Left ventricle myocardium inferior (tissue), 1 donor: Measurements from ENCODE around the gene HS6ST1. TPM values are rescaled to one million over a fixed set of nuclear protein-coding genes. Genes with fewer than 3 reads are reported as not detected.

Experiments
- DNase-seq: peaks from one replicate; pipeline ENCODE4 v3.0.0-alpha.2; 2020
- H3K27ac ChIP-seq: fragments of 200-600 bp; replicated peaks from 2 replicates; pipeline ENCODE4 v1.8.0; 2021
- H3K27me3 ChIP-seq: fragments of 200-600 bp; 2 replicates; pipeline ENCODE4 v1.8.0; 2021; ENCODE audit warnings: low read depth
- H3K36me3 ChIP-seq: fragments of 200-600 bp; 2 replicates; pipeline ENCODE4 v1.8.0; 2021
- H3K4me1 ChIP-seq: fragments of 200-600 bp; 2 replicates; pipeline ENCODE4 v1.8.0; 2021
- H3K4me3 ChIP-seq: fragments of 200-600 bp; 2 replicates; pipeline ENCODE4 v1.8.0; 2021; ENCODE audit warnings: mild to moderate bottlenecking, moderate library complexity
- H3K9me3 ChIP-seq: fragments of 200-600 bp; replicated peaks from 2 replicates; pipeline ENCODE4 v1.8.0; 2021
- CTCF ChIP-seq: fragments of 200-600 bp; IDR thresholded peaks from 2 replicates; pipeline ENCODE4 v1.8.0; 2021; ENCODE audit warnings: antibody characterized with exemption, mild to moderate bottlenecking, borderline replicate concordance
- intact Hi-C: fragments of 100-400 bp; cut with micrococcal nuclease; formaldehyde crosslinking; loops from one replicate; pipeline ENCODE4 v1.11.0; 2022
- total RNA-seq: library from RNA; stranded (reverse); fragmentation: NEBNext Ultra II Directional; extraction: Animal tissue kit (Norgen Biotek cat#: 25700); gene quantifications from one replicate; pipeline ENCODE4 v1.2.1, GENCODE V29; 2021
- donor health status: DM: no; HTN: yes; CAD: no; lungs with severe emphysema.

The HS6ST1 gene
- total RNA-seq, 1 donor from 2014 or later, result 26.7 TPM

- H3K27me3 ChIP-seq, result no peaks in the 10 kb centered on the region
- H3K36me3 ChIP-seq, result no peaks in the 10 kb centered on the region
- H3K9me3 ChIP-seq, result no peaks in the 10 kb centered on the region
- peaks cover 58% of the 10 kb centered on the region for H3K4me1 ChIP-seq
- intact Hi-C loops, result no loop called here
- no peak for DNase-seq
- H3K27ac ChIP-seq, result no peak overlapping the region
- TF ChIP-seq CTCF, result no peak
- H3K4me3 ChIP-seq, result no peak overlapping the region
These were observed 24.7 kb downstream of the HS6ST1 start for GRCh38 chr2:128293870-128294455.

- H3K27me3 ChIP-seq, result no peaks in the 10 kb centered on the region
- H3K9me3 ChIP-seq, result no peaks in the 10 kb centered on the region
- peaks cover 62% of the 10 kb centered on the region for H3K4me1 ChIP-seq
- H3K36me3 ChIP-seq, result no peaks in the 10 kb centered on the region
- intact Hi-C loops, result no loop called here
- DNase-seq, result no peak
- no peak for TF ChIP-seq CTCF
- H3K4me3 ChIP-seq, result no peak overlapping the region
- H3K27ac ChIP-seq, result peak overlapping the region; percentile 43
These were observed 25.3 kb downstream of the HS6ST1 start for GRCh38 chr2:128293426-128293755.

- intact Hi-C loops, result no loop called here
- no peaks in the 10 kb centered on the region for H3K27me3 ChIP-seq
- TF ChIP-seq CTCF, result no peak
- no peaks in the 10 kb centered on the region for H3K9me3 ChIP-seq
- H3K4me1 ChIP-seq, result peaks cover 68% of the 10 kb centered on the region
- no peak for DNase-seq
- peak overlapping the region; percentile 43 for H3K27ac ChIP-seq
- H3K36me3 ChIP-seq, result no peaks in the 10 kb centered on the region
- H3K4me3 ChIP-seq, result no peak overlapping the region
These were observed 25.9 kb downstream of the HS6ST1 start for GRCh38 chr2:128292599-128293425.

GRCh38 chr2:128291844-128292598 is 26.6 kb downstream of the HS6ST1 start:
- DNase-seq, result no peak
- peak overlapping the region; percentile 36 for H3K27ac ChIP-seq
- no peaks in the 10 kb centered on the region for H3K27me3 ChIP-seq
- no peak overlapping the region for H3K4me3 ChIP-seq
- H3K9me3 ChIP-seq, result no peaks in the 10 kb centered on the region
- no peaks in the 10 kb centered on the region for H3K36me3 ChIP-seq
- intact Hi-C loops, result no loop called here
- H3K4me1 ChIP-seq, result peaks cover 74% of the 10 kb centered on the region
- no peak for TF ChIP-seq CTCF

GRCh38 chr2:128291161-128291843 is 27.4 kb downstream of the HS6ST1 start:
- TF ChIP-seq CTCF, result no peak
- H3K27me3 ChIP-seq, result no peaks in the 10 kb centered on the region
- no peak overlapping the region for H3K27ac ChIP-seq
- H3K9me3 ChIP-seq, result no peaks in the 10 kb centered on the region
- no peaks in the 10 kb centered on the region for H3K36me3 ChIP-seq
- DNase-seq, result no peak
- intact Hi-C loops, result no loop called here
- H3K4me1 ChIP-seq, result peaks cover 75% of the 10 kb centered on the region
- H3K4me3 ChIP-seq, result no peak overlapping the region
